GM21390 (cell line): Measurements from ENCODE around the gene HECTD2.

ENCODE experiments used
- ATAC-seq: cut with Tn5 transposase; IDR thresholded peaks from one replicate; pipeline ENCODE4 v1.9.1; 2021; ENCODE audit not compliant: unreplicated experiment

Gene HECTD2

GRCh38 chr10:91562839-91563581 lies 152.9 kb downstream of the HECTD2 start:
- no peak for ATAC-seq

- no peak for ATAC-seq
Observed at GRCh38 chr10:91564026-91564425, 153.9 kb downstream of the HECTD2 start.
